Mesendoderm (in vitro differentiated cells): ENCODE results near the gene CD44.

Experiments used
- DNase-seq: peaks from one replicate; pipeline ENCODE4 v3.0.0; 2013
- H2AK5ac ChIP-seq: 2 replicates; pipeline ENCODE4 v1.6.1; 2013; ENCODE audit warnings: low read length, inconsistent platforms
- H2BK120ac ChIP-seq: 2 replicates; pipeline ENCODE4 v1.6.1; 2013; ENCODE audit warnings: low read depth, mild to moderate bottlenecking, low read length, moderate library complexity, mixed read lengths
- H2BK15ac ChIP-seq: replicated peaks from 2 replicates; pipeline ENCODE4 v1.6.1; 2013; ENCODE audit warnings: low read depth, mild to moderate bottlenecking, moderate library complexity
- H2BK5ac ChIP-seq: 2 replicates; pipeline ENCODE4 v1.6.1; 2013; ENCODE audit warnings: low read length, inconsistent platforms
- H3K18ac ChIP-seq: 2 replicates; pipeline ENCODE4 v1.6.1; 2013; ENCODE audit warnings: mild to moderate bottlenecking, low read length, mixed read lengths
- H3K23ac ChIP-seq: one replicate; pipeline ENCODE4 v1.6.1; 2013; ENCODE audit warnings: low read length
- H3K27ac ChIP-seq: 2 replicates; pipeline ENCODE4 v1.5.1; 2013; ENCODE audit warnings: low read depth, mild to moderate bottlenecking, inconsistent platforms, low read length, moderate library complexity
- H3K27me3 ChIP-seq: 2 replicates; pipeline ENCODE4 v1.6.1; 2013; ENCODE audit warnings: low read length, control low read depth, mild to moderate bottlenecking, inconsistent platforms; ENCODE audit not compliant: insufficient read depth, poor library complexity
- H3K36me3 ChIP-seq: 2 replicates; pipeline ENCODE4 v1.6.1; 2013; ENCODE audit warnings: low read length, inconsistent platforms; ENCODE audit not compliant: control insufficient read depth, insufficient read depth
- H3K4ac ChIP-seq: one replicate; pipeline ENCODE4 v1.6.1; 2013; ENCODE audit warnings: low read depth, mild to moderate bottlenecking, low read length, moderate library complexity
- H3K4me1 ChIP-seq: 2 replicates; pipeline ENCODE4 v1.6.1; 2013; ENCODE audit warnings: low read depth, low read length, inconsistent platforms; ENCODE audit not compliant: control insufficient read depth
- H3K4me2 ChIP-seq: 2 replicates; pipeline ENCODE4 v1.6.1; 2013; ENCODE audit warnings: low read length
- H3K4me3 ChIP-seq: 2 replicates; pipeline ENCODE4 v1.5.1; 2013; ENCODE audit warnings: mild to moderate bottlenecking, low read length
- H3K56ac ChIP-seq: one replicate; pipeline ENCODE4 v1.6.1; 2013; ENCODE audit warnings: low read length
- H3K79me1 ChIP-seq: 2 replicates; pipeline ENCODE4 v1.6.1; 2013; ENCODE audit warnings: low read length, inconsistent platforms
- H3K79me2 ChIP-seq: 2 replicates; pipeline ENCODE4 v1.6.1; 2013; ENCODE audit warnings: mild to moderate bottlenecking, low read length; ENCODE audit not compliant: control insufficient read depth, insufficient read depth
- H3K9ac ChIP-seq: 2 replicates; pipeline ENCODE4 v1.6.1; 2013; ENCODE audit warnings: low read length, inconsistent platforms
- H4K5ac ChIP-seq: one replicate; pipeline ENCODE4 v1.6.1; 2013; ENCODE audit warnings: low read length
- H4K8ac ChIP-seq: one replicate; pipeline ENCODE4 v1.6.1; 2013; ENCODE audit warnings: low read depth, mild to moderate bottlenecking, control low read depth, low read length, moderate library complexity
- WGBS: extraction: QIAGEN DNeasy Blood & Tissue Kit; methylation state at CpG from one replicate; pipeline ENCODE4 v1.1.7; 2013; ENCODE audit warnings: low lambda C conversion rate, missing lambda C conversion rate; ENCODE audit not compliant: insufficient coverage; ENCODE audit errors: extremely low coverage; 5-methylcytosine and 5-hydroxymethylcytosine counted together

CD44 gene

DNA sequence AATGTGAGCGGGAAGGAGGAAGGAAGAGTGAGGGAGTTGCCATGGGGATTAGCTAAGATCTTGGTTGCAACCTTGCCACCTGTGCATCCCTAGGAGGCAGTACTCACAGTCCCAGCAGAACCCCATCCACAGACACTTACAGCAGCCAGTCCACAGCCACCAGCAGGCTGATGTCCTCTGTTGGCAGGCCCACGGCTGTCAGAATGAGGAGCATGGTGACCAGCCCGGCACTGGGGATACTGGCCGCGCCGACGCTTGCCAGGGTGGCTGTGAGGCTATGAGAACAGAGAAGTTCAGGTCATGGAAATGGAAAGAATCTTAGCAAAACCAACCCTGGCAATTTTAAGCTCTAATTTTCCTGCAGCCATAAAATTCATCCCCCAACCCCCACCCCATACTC lies 141.8 kb downstream of the CD44 start:
- Histone ChIP-seq H3K36me3 (no peaks in the 10 kb centered on the region), H2BK15ac (no peak overlapping the region), H2BK120ac (no peak overlapping the region), H3K23ac (no peak overlapping the region), H3K9ac (no peak overlapping the region), H3K4ac (no peak overlapping the region), H3K4me3 (no peak overlapping the region), H2AK5ac (no peak overlapping the region), H3K27ac (no peak overlapping the region), H4K5ac (no peak overlapping the region), H2BK5ac (no peak overlapping the region), H3K4me1 (no peaks in the 10 kb centered on the region), H4K8ac (no peak overlapping the region), H3K56ac (no peak overlapping the region), H3K79me2 (no peaks in the 10 kb centered on the region), H3K79me1 (no peaks in the 10 kb centered on the region), H3K18ac (no peak overlapping the region), H3K27me3 (no peaks in the 10 kb centered on the region), H3K4me2 (no peak overlapping the region)
- no CpG with 5 or more reads among the region's 7 CpGs for WGBS
- DNase-seq = no peak

DNA sequence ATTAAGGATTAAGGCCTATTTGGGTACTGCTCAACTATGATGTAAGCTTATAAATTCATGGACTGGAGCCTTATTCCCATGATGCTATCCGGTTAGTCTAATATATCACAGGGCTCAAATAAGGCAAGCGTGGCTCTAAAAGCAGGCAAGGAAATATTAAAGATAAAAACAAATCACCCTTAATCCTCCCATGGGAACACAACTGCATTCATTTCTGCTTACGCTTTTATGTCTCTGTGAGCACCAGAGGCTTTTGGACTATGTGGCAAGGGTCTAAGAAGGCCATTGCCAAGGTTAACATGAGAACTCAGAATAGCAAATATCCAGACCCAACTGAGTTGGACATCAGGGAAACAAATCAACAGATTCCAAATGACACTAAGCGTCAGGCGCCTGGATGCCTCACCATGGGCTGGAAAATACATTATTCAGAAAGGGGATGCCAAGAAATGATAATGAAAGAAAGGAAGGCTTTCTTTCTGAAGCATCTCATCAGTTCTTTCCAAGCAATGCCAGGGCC lies 142.3 kb downstream of the CD44 start:
- no peak for DNase-seq

More for the DNA sequence above, 142.3 kb downstream of the CD44 start:
- no peaks in the 10 kb centered on the region for H3K79me1 ChIP-seq
- no peaks in the 10 kb centered on the region for H3K79me2 ChIP-seq
- H3K23ac ChIP-seq = no peak overlapping the region
- H3K56ac ChIP-seq = no peak overlapping the region
- H3K4me3 ChIP-seq = no peak overlapping the region
- H3K36me3 ChIP-seq = no peaks in the 10 kb centered on the region
- H2BK5ac ChIP-seq = no peak overlapping the region
- no peak overlapping the region for H3K9ac ChIP-seq
- H3K18ac ChIP-seq = no peak overlapping the region
- no peak overlapping the region for H3K4ac ChIP-seq
- H3K27me3 ChIP-seq = no peaks in the 10 kb centered on the region
- no peaks in the 10 kb centered on the region for H3K4me1 ChIP-seq
- no peak overlapping the region for H3K27ac ChIP-seq
- H3K4me2 ChIP-seq = no peak overlapping the region
- H2BK120ac ChIP-seq = no peak overlapping the region
- H4K5ac ChIP-seq = no peak overlapping the region
- H2BK15ac ChIP-seq = no peak overlapping the region
- H2AK5ac ChIP-seq = no peak overlapping the region
- WGBS = no CpG with 5 or more reads among the region's 5 CpGs
- no peak overlapping the region for H4K8ac ChIP-seq
